GM18517 (cell line): ENCODE results near the gene NDUFS7.
"Not testable (repeated sequence)": the region's sequence is repeated elsewhere in the genome, so short reads cannot be mapped to it uniquely, and the experiment has no call there.

ENCODE experiments used
- ATAC-seq: cut with Tn5 transposase; IDR thresholded peaks from one replicate; pipeline ENCODE4 v1.9.1; 2021; ENCODE audit warnings: mild to moderate bottlenecking, moderate library complexity; ENCODE audit not compliant: unreplicated experiment

Gene NDUFS7

GRCh38 chr19:1429750-1430149 is 46.0 kb downstream of the NDUFS7 start:
- no peak for ATAC-seq

- ATAC-seq = no peak
Measured at GRCh38 chr19:1430246-1430645, 46.5 kb downstream of the NDUFS7 start.

GRCh38 chr19:1431759-1432506 is 48.2 kb downstream of the NDUFS7 start:
- no peak for ATAC-seq

GRCh38 chr19:1432507-1432887 is 48.8 kb downstream of the NDUFS7 start:
- ATAC-seq = no peak

- ATAC-seq = no peak
Measured at GRCh38 chr19:1433119-1434039, 49.7 kb downstream of the NDUFS7 start.

GRCh38 chr19:1434040-1434366 is 50.3 kb downstream of the NDUFS7 start:
- ATAC-seq = no peak

- no peak for ATAC-seq
Measured at GRCh38 chr19:1434577-1435060, 50.9 kb downstream of the NDUFS7 start.

GRCh38 chr19:1435378-1435989 is 51.8 kb downstream of the NDUFS7 start:
- ATAC-seq = no peak

GRCh38 chr19:1437609-1438008 is 53.9 kb downstream of the NDUFS7 start:
- peak; percentile 2 for ATAC-seq

GRCh38 chr19:1438035-1438932 is 54.6 kb downstream of the NDUFS7 start, which contains the start of gene RPS15:
Gene RPS15 (plus strand): TSS chr19:1438396. CDS start chr19:1438426, 30 bp downstream.
- ATAC-seq = peak; percentile 85

- no peak for ATAC-seq
Measured at GRCh38 chr19:1438933-1439354, 55.2 kb downstream of the NDUFS7 start.

GRCh38 chr19:1439525-1440417 is 56.1 kb downstream of the NDUFS7 start:
- ATAC-seq = not testable (repeated sequence)

- no peak for ATAC-seq
Measured at GRCh38 chr19:1440418-1440801, 56.7 kb downstream of the NDUFS7 start.

GRCh38 chr19:1441022-1441426 is 57.3 kb downstream of the NDUFS7 start:
- no peak for ATAC-seq

- ATAC-seq = no peak
Measured at GRCh38 chr19:1441677-1442438, 58.2 kb downstream of the NDUFS7 start.
